HepG2 (cell line): ENCODE results near the gene CTSA. TPM values are rescaled to one million over a fixed set of nuclear protein-coding genes. Genes with fewer than 3 reads are reported as not detected.

Source experiments
- CEBPG ChIP-seq: IDR thresholded peaks from 2 replicates; pipeline ENCODE4 v1.6.1; 2016
- FOXA1 ChIP-seq, 2 experiments: fragments of 450-650 bp in 1 of 2; sonication (generic) in 1 of 2; formaldehyde crosslinking in 1 of 2; IDR thresholded peaks; 2 replicates each; pipeline versions ENCODE4 v1.4.0 to v1.6.1; 2016 to 2020; ENCODE audit warnings: missing genetic modification reagents in 1 of 2
- GTF2F1 ChIP-seq: fragments of 150-350 bp; IDR thresholded peaks from 2 replicates; pipeline ENCODE4 v1.6.1; 2014; ENCODE audit warnings: low read length
- HNRNPL ChIP-seq: fragments of 200-400 bp; formaldehyde crosslinking; IDR thresholded peaks from 2 replicates; pipeline ENCODE4 v1.6.1; 2017; ENCODE audit warnings: mild to moderate bottlenecking, low read depth, low read length
- MTA3 ChIP-seq: sonication (generic); formaldehyde crosslinking; IDR thresholded peaks from 2 replicates; pipeline ENCODE4 v1.4.0; 2020; ENCODE audit warnings: missing genetic modification reagents
- NRL ChIP-seq: sonication (generic); formaldehyde crosslinking; IDR thresholded peaks from 2 replicates; pipeline ENCODE4 v1.5.0; 2020; ENCODE audit warnings: missing genetic modification reagents, mild to moderate bottlenecking, moderate library complexity, borderline replicate concordance
- PCBP2 ChIP-seq: fragments of 200-400 bp; formaldehyde crosslinking; optimal IDR thresholded peaks from 2 replicates; pipeline ENCODE3; 2018; ENCODE audit warnings: low read length, low read depth; ENCODE audit not compliant: poor library complexity, severe bottlenecking
- RFX3 ChIP-seq: IDR thresholded peaks from 2 replicates; pipeline ENCODE4 v1.6.1; 2016; ENCODE audit warnings: missing biosample characterization, missing genetic modification reagents
- TEAD3 ChIP-seq: optimal IDR thresholded peaks from 2 replicates; pipeline ENCODE3; 2016; ENCODE audit warnings: borderline replicate concordance
- TOPORS ChIP-seq: sonication (generic); formaldehyde crosslinking; IDR thresholded peaks from 2 replicates; pipeline ENCODE4 v1.8.0; 2023; ENCODE audit warnings: mild to moderate bottlenecking, missing genetic modification reagents
- TP53 ChIP-seq: sonication (generic); formaldehyde crosslinking; conservative IDR thresholded peaks from 2 replicates; pipeline ENCODE4 v1.4.0; 2020; ENCODE audit warnings: missing genetic modification reagents
- USF2 ChIP-seq, 2 experiments: sonication (generic) in 1 of 2; formaldehyde crosslinking in 1 of 2; IDR thresholded peaks; 2 replicates each; pipeline versions ENCODE4 v1.5.1 to v1.6.1; 2011 to 2020; ENCODE audit warnings: borderline replicate concordance in 1 of 2, low read depth in 1 of 2, low read length in 1 of 2, mild to moderate bottlenecking in 1 of 2, missing genetic modification reagents in 1 of 2, moderate library complexity in 1 of 2
- ZBTB4 ChIP-seq: sonication (generic); formaldehyde crosslinking; IDR thresholded peaks from 2 replicates; pipeline ENCODE4 v1.4.0; 2020; ENCODE audit warnings: missing genetic modification reagents, mild to moderate bottlenecking, borderline replicate concordance
- ZNF160 ChIP-seq: sonication (generic); formaldehyde crosslinking; IDR thresholded peaks from 2 replicates; pipeline ENCODE4 v1.8.0; 2022; ENCODE audit warnings: mild to moderate bottlenecking, inconsistent platforms, missing genetic modification reagents
- ZNF317 ChIP-seq: sonication (generic); formaldehyde crosslinking; IDR thresholded peaks from 2 replicates; pipeline ENCODE4 v1.5.0; 2020; ENCODE audit warnings: mild to moderate bottlenecking, missing genetic modification reagents
- ZNF460 ChIP-seq: sonication (generic); formaldehyde crosslinking; IDR thresholded peaks from 2 replicates; pipeline ENCODE4 v1.5.1; 2020; ENCODE audit warnings: missing genetic modification reagents, mild to moderate bottlenecking, borderline replicate concordance
- ZNF564 ChIP-seq: sonication (generic); formaldehyde crosslinking; IDR thresholded peaks from 2 replicates; pipeline ENCODE4 v1.8.1; 2023; ENCODE audit warnings: mild to moderate bottlenecking, missing genetic modification reagents
- ZNF570 ChIP-seq: sonication (generic); formaldehyde crosslinking; IDR thresholded peaks from 2 replicates; pipeline ENCODE4 v1.4.0; 2020; ENCODE audit warnings: mild to moderate bottlenecking, missing genetic modification reagents, borderline replicate concordance
- ZNF75D ChIP-seq: sonication (generic); formaldehyde crosslinking; IDR thresholded peaks from 2 replicates; pipeline ENCODE4 v1.8.1; 2023; ENCODE audit warnings: missing genetic modification reagents, mild to moderate bottlenecking, borderline replicate concordance
- ZNF883 ChIP-seq: sonication (generic); formaldehyde crosslinking; IDR thresholded peaks from 2 replicates; pipeline ENCODE4 v1.5.1; 2020; ENCODE audit warnings: mild to moderate bottlenecking, missing genetic modification reagents; ENCODE audit errors: not compliant biosample characterization
- polyA plus RNA-seq, 8 experiments: library from polyadenylated mRNA; depleted of rRNA in 3 of 8; stranded (reverse) in 7 of 8; unstranded in 1 of 8; fragments of >200 nt; fragmentation: Illumina TruSeq in 4 of 8; extraction: Trizol in 4 of 8; gene quantifications; 2 replicates each; pipeline versions ENCODE4 v1.2.1 to v1.2.3, GENCODE V29; 2011 to 2016; ENCODE audit warnings: low read depth in 4 of 8, missing spikeins in 1 of 8, mixed read lengths in 1 of 8; ENCODE audit not compliant: insufficient read depth in 1 of 8
- total RNA-seq, 5 experiments: library from RNA; depleted of rRNA; stranded (reverse); fragments of >200 nt; fragmentation: Illumina TruSeq; extraction: Trizol; gene quantifications; 2 replicates each; pipeline ENCODE4 v1.2.3, GENCODE V29; 2016; ENCODE audit warnings: low read depth in 1 of 5
- TF ChIP-seq, protein P1 (sequence below): IDR thresholded peaks from 2 replicates; pipeline ENCODE4 v1.6.1; 2012; ENCODE audit warnings: inconsistent platforms
- TF ChIP-seq, protein P2 (sequence below): sonication (generic); formaldehyde crosslinking; IDR thresholded peaks from 2 replicates; pipeline ENCODE4 v1.4.0; 2020; ENCODE audit warnings: missing genetic modification reagents; ENCODE audit errors: not compliant biosample characterization
- TF ChIP-seq, protein P3 (sequence below): sonication (generic); formaldehyde crosslinking; IDR thresholded peaks from 2 replicates; pipeline ENCODE4 v1.5.1; 2020; ENCODE audit warnings: mild to moderate bottlenecking, moderate library complexity, missing genetic modification reagents

Gene CTSA
- total and polyA plus RNA-seq, 2 of the 13 experiments (the other 11 are each of a cell fraction or from before 2014, with no cell fraction given) = 202 to 231 TPM

GRCh38 chr20:45888681-45889080, 2.5 kb upstream of the CTSA start (continued):
- TF ChIP-seq ZBTB4 (CRISPR knock-in tag) (no peak; the same call in 1 of the 2 replicates), NRL (0 out of 2 replicates have a peak, but pooled peaks have one; percentile 36), TEAD3 (CRISPR knock-in tag) (no peak), HNRNPL (no peak), ZNF564 (CRISPR knock-in tag) (no peak), RFX3 (CRISPR knock-in tag) (no peak), ZNF317 (no peak), MTA3 (CRISPR knock-in tag) (no peak), ZNF570 (CRISPR knock-in tag) (no peak), ZNF75D (no peak), ZNF460 (CRISPR knock-in tag) (no peak), TOPORS (CRISPR knock-in tag) (no peak), USF2 (IDR thresholded peaks at IDR 0.05; ENCODE audit: low read depth, low read length) (no peak), USF2 (CRISPR knock-in tag; IDR thresholded peaks at IDR 0.05; ENCODE audit: borderline replicate concordance) (no peak), GTF2F1 (no peak), ZNF883 (CRISPR knock-in tag) (no peak), CEBPG (CRISPR knock-in tag) (no peak), FOXA1 (IDR thresholded peaks at IDR 0.05) (no peak), FOXA1 (CRISPR knock-in tag; IDR thresholded peaks at IDR 0.05) (no peak), TP53 (CRISPR knock-in tag) (no peak), ZNF160 (CRISPR knock-in tag) (no peak), PCBP2 (no peak)
- TF ChIP-seq, protein P1, sequence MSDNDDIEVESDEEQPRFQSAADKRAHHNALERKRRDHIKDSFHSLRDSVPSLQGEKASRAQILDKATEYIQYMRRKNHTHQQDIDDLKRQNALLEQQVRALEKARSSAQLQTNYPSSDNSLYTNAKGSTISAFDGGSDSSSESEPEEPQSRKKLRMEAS = no peak
- TF ChIP-seq, protein P2, sequence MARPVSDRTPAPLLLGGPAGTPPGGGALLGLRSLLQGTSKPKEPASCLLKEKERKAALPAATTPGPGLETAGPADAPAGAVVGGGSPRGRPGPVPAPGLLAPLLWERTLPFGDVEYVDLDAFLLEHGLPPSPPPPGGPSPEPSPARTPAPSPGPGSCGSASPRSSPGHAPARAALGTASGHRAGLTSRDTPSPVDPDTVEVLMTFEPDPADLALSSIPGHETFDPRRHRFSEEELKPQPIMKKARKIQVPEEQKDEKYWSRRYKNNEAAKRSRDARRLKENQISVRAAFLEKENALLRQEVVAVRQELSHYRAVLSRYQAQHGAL (CRISPR knock-in tag) = no peak
- TF ChIP-seq, protein P3, sequence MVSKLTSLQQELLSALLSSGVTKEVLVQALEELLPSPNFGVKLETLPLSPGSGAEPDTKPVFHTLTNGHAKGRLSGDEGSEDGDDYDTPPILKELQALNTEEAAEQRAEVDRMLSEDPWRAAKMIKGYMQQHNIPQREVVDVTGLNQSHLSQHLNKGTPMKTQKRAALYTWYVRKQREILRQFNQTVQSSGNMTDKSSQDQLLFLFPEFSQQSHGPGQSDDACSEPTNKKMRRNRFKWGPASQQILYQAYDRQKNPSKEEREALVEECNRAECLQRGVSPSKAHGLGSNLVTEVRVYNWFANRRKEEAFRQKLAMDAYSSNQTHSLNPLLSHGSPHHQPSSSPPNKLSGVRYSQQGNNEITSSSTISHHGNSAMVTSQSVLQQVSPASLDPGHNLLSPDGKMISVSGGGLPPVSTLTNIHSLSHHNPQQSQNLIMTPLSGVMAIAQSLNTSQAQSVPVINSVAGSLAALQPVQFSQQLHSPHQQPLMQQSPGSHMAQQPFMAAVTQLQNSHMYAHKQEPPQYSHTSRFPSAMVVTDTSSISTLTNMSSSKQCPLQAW (CRISPR knock-in tag) = no peak
